GM23338 (cell line): ENCODE data around the gene DTNBP1. TPM values are rescaled to one million over a fixed set of nuclear protein-coding genes. Genes with fewer than 3 reads are reported as not detected.

Experiments used
- ATAC-seq: fragments of 200-7000 bp; cut with Tn5 transposase; 3 replicates; pipeline ENCODE4 v1.9.1; 2020
- DNase-seq: peaks from one replicate; pipeline ENCODE4 v3.0.0-alpha.2; 2015; ENCODE audit warnings: low spot score
- H2AFZ ChIP-seq: fragments of 200-600 bp; sonication (generic); 2 replicates; pipeline ENCODE4 v1.8.0; 2016; ENCODE audit warnings: antibody characterized with exemption, mild to moderate bottlenecking, moderate library complexity
- H3F3A ChIP-seq: fragments of 200-600 bp; sonication (generic); replicated peaks from 2 replicates; pipeline ENCODE4 v1.8.0; 2017; ENCODE audit warnings: antibody characterized with exemption, mixed run types, low read depth
- H3K27ac ChIP-seq: fragments of 200-600 bp; sonication (generic); 2 replicates; pipeline ENCODE4 v1.6.1; 2016; ENCODE audit warnings: low read depth
- H3K27me3 ChIP-seq: fragments of 200-600 bp; sonication (generic); 2 replicates; pipeline ENCODE4 v1.8.0; 2016; ENCODE audit warnings: mild to moderate bottlenecking, mixed run types, moderate library complexity; ENCODE audit not compliant: insufficient read depth
- H3K36me3 ChIP-seq: fragments of 200-600 bp; sonication (generic); 2 replicates; pipeline ENCODE4 v1.8.0; 2016; ENCODE audit warnings: mild to moderate bottlenecking; ENCODE audit not compliant: insufficient read depth
- H3K4me1 ChIP-seq: fragments of 200-600 bp; sonication (generic); 2 replicates; pipeline ENCODE4 v1.8.0; 2016; ENCODE audit warnings: mild to moderate bottlenecking, moderate library complexity; ENCODE audit not compliant: insufficient read depth
- H3K4me2 ChIP-seq: fragments of 200-600 bp; sonication (generic); 2 replicates; pipeline ENCODE4 v1.7.1; 2017; ENCODE audit warnings: mixed run types
- H3K4me3 ChIP-seq: fragments of 200-600 bp; sonication (generic); 2 replicates; pipeline ENCODE4 v1.6.1; 2016; ENCODE audit warnings: mixed run types
- H3K79me2 ChIP-seq: fragments of 200-600 bp; sonication (generic); replicated peaks from 2 replicates; pipeline ENCODE4 v1.8.0; 2017; ENCODE audit warnings: mild to moderate bottlenecking; ENCODE audit not compliant: insufficient read depth
- H3K9me2 ChIP-seq: fragments of 200-600 bp; sonication (generic); 2 replicates; pipeline ENCODE4 v1.8.0; 2017; ENCODE audit not compliant: insufficient read depth
- H4K20me1 ChIP-seq: fragments of 200-600 bp; sonication (generic); replicated peaks from 2 replicates; pipeline ENCODE4 v1.8.0; 2017; ENCODE audit warnings: mild to moderate bottlenecking; ENCODE audit not compliant: insufficient read depth
- H3K27ac Mint-ChIP-seq: 2 replicates; pipeline ENCODE4 v1.8.0; 2020; ENCODE audit warnings: inconsistent platforms, mild to moderate bottlenecking, moderate library complexity, mixed read lengths
- H3K27me3 Mint-ChIP-seq: 3 replicates; pipeline ENCODE4 v1.8.0; 2022; ENCODE audit warnings: low read depth, mild to moderate bottlenecking, moderate library complexity, mixed read lengths, inconsistent platforms; ENCODE audit not compliant: insufficient read depth, poor library complexity
- H3K36me3 Mint-ChIP-seq: 3 replicates; pipeline ENCODE4 v1.8.0; 2021; ENCODE audit warnings: low read depth, mild to moderate bottlenecking, inconsistent platforms, moderate library complexity, mixed read lengths
- H3K4me1 Mint-ChIP-seq: 3 replicates; pipeline ENCODE4 v1.8.0; 2020; ENCODE audit warnings: mild to moderate bottlenecking, inconsistent platforms, mixed read lengths
- H3K4me3 Mint-ChIP-seq: 3 replicates; pipeline ENCODE4 v1.8.0; 2021; ENCODE audit warnings: moderate library complexity, mild to moderate bottlenecking, inconsistent platforms, mixed read lengths
- H3K9me3 Mint-ChIP-seq: 3 replicates; pipeline ENCODE4 v1.8.0; 2020; ENCODE audit warnings: moderate library complexity, mild to moderate bottlenecking, inconsistent platforms, mixed read lengths
- CREB1 ChIP-seq: fragments of 250-450 bp; sonication (Bioruptor Pico); IDR thresholded peaks from 2 replicates; pipeline ENCODE4 v1.5.0; 2020; ENCODE audit warnings: low read depth, mild to moderate bottlenecking, moderate library complexity
- EZH2 ChIP-seq: fragments of 200-600 bp; sonication (generic); IDR thresholded peaks from one replicate; pipeline ENCODE4 v1.8.0; 2017; ENCODE audit warnings: antibody characterized with exemption, mild to moderate bottlenecking, low read depth; ENCODE audit not compliant: unreplicated experiment
- EZH2phosphoT487 ChIP-seq: fragments of 200-600 bp; sonication (generic); IDR thresholded peaks from one replicate; pipeline ENCODE4 v1.8.1; 2018; ENCODE audit warnings: antibody characterized with exemption; ENCODE audit not compliant: unreplicated experiment
- JUNB ChIP-seq: IDR thresholded peaks from one replicate; pipeline ENCODE4 v1.6.1; 2016; ENCODE audit warnings: antibody characterized with exemption; ENCODE audit not compliant: unreplicated experiment
- NANOG ChIP-seq: IDR thresholded peaks from 2 replicates; pipeline ENCODE4 v1.6.1; 2016; ENCODE audit warnings: antibody characterized with exemption, borderline replicate concordance
- ZNF114 ChIP-seq: fragments of 250-450 bp; sonication (Bioruptor Pico); IDR thresholded peaks from 2 replicates; pipeline ENCODE4 v1.5.0; 2020; ENCODE audit warnings: mild to moderate bottlenecking, moderate library complexity
- ZNF331 ChIP-seq: fragments of 250-450 bp; sonication (Bioruptor Pico); IDR thresholded peaks from 2 replicates; pipeline ENCODE4 v1.5.0; 2020; ENCODE audit warnings: low read depth, mild to moderate bottlenecking, moderate library complexity
- polyA plus RNA-seq: library from polyadenylated mRNA; unstranded; fragments of >200 nt; fragmentation: Nextera tagmentation; extraction: Ambion mirVana; gene quantifications from 2 replicates; pipeline ENCODE4 v1.2.1, GENCODE V29; 2016
- total RNA-seq: library from RNA; depleted of rRNA; stranded (reverse); fragments of >200 nt; shearing (Covaris generic); gene quantifications from 2 replicates; pipeline ENCODE4 v1.2.3, GENCODE V29; 2014
- TF ChIP-seq, protein P1 (sequence below), 2 experiments: fragments of 200-600 bp in 1 of 2; sonication (generic) in 1 of 2; conservative IDR thresholded peaks; 2 replicates each; pipeline versions ENCODE4 v1.5.1 to v1.6.1; 2016 to 2017; ENCODE audit warnings: antibody characterized with exemption in 2 of 2, low read depth in 2 of 2, mild to moderate bottlenecking in 2 of 2, moderate library complexity in 1 of 2
- TF ChIP-seq, protein P2 (sequence below): IDR thresholded peaks from one replicate; pipeline ENCODE4 v1.6.1; 2018; ENCODE audit warnings: antibody characterized with exemption; ENCODE audit not compliant: unreplicated experiment
- TF ChIP-seq, protein P3 (sequence below): IDR thresholded peaks from 2 replicates; pipeline ENCODE4 v1.6.1; 2016; ENCODE audit warnings: antibody characterized with exemption

DTNBP1 gene
- total and polyA plus RNA-seq, 2 experiments from 2014 or later, result 12.1 to 20.1 TPM

DNA sequence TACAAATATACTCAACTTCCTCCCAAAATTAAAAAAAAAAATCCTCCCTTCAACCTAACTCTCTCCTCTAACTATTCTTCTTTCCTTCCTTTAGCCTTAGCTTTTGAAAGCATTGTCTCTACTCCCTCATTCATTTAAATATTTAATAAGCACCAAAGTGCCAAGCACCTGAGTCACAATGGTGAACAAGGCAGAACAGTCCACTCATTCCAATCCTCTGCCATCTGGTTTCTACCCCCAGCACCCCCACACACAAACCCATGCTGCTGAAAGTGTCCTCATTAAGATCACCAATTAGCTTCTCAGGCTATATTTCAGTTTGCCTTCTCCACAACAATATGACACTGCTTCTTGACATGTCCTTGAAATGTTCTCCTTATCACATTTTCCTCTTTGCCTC, 76.3 kb downstream of the DTNBP1 start (continued):
- TF ChIP-seq, protein P1, sequence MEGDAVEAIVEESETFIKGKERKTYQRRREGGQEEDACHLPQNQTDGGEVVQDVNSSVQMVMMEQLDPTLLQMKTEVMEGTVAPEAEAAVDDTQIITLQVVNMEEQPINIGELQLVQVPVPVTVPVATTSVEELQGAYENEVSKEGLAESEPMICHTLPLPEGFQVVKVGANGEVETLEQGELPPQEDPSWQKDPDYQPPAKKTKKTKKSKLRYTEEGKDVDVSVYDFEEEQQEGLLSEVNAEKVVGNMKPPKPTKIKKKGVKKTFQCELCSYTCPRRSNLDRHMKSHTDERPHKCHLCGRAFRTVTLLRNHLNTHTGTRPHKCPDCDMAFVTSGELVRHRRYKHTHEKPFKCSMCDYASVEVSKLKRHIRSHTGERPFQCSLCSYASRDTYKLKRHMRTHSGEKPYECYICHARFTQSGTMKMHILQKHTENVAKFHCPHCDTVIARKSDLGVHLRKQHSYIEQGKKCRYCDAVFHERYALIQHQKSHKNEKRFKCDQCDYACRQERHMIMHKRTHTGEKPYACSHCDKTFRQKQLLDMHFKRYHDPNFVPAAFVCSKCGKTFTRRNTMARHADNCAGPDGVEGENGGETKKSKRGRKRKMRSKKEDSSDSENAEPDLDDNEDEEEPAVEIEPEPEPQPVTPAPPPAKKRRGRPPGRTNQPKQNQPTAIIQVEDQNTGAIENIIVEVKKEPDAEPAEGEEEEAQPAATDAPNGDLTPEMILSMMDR (conservative IDR thresholded peaks at IDR 0.05; ENCODE audit: low read depth in 2 of 2), result no peak
- TF ChIP-seq ZNF331 (CRISPR knock-in tag), result no peak

DNA sequence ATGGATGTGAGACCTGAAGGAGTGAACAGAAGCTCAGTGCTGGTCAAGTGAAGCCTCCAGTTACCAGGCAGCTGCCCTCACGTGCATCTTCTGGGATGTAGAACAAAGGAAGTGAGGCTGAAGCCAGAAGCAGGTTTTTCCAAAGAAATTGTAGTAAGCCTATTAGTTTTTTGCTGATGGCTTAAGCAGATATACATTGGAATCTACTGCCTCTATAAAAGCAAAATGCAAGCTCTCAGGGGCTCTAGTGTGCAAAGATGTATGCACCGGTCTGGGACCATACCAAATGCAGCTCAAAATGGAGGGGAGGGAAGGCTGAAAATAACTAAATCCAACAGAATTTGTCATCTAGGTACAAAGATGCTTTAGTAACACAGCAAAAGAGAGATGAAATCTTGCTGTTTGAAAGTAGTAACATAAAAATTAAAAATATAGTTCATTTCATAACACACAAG, 77.0 kb downstream of the DTNBP1 start:
- Mint-ChIP-seq H3K4me3 (no peak overlapping the region), H3K9me3 (no peaks in the 10 kb centered on the region), H3K27ac (no peak overlapping the region), H3K4me1 (peaks cover 12% of the 10 kb centered on the region), H3K36me3 (no peaks in the 10 kb centered on the region), H3K27me3 (no peaks in the 10 kb centered on the region)
- Histone ChIP-seq H3K4me2 (no peak overlapping the region), H4K20me1 (no peaks in the 10 kb centered on the region), H2AFZ (no peak overlapping the region), H3K36me3 (no peaks in the 10 kb centered on the region), H3K27ac (no peak overlapping the region), H3F3A (no peaks in the 10 kb centered on the region), H3K9me2 (no peaks in the 10 kb centered on the region), H3K27me3 (no peaks in the 10 kb centered on the region), H3K4me3 (no peak overlapping the region), H3K79me2 (no peaks in the 10 kb centered on the region), H3K4me1 (peaks cover 5% of the 10 kb centered on the region)
- TF ChIP-seq ZNF114 (no peak), NANOG (no peak), JUNB (no peak), EZH2 (no peak), ZNF331 (CRISPR knock-in tag) (no peak), EZH2phosphoT487 (no peak), CREB1 (no peak)
- TF ChIP-seq, protein P1 (conservative IDR thresholded peaks at IDR 0.05; ENCODE audit: low read depth in 2 of 2), result no peak
- TF ChIP-seq, protein P2, sequence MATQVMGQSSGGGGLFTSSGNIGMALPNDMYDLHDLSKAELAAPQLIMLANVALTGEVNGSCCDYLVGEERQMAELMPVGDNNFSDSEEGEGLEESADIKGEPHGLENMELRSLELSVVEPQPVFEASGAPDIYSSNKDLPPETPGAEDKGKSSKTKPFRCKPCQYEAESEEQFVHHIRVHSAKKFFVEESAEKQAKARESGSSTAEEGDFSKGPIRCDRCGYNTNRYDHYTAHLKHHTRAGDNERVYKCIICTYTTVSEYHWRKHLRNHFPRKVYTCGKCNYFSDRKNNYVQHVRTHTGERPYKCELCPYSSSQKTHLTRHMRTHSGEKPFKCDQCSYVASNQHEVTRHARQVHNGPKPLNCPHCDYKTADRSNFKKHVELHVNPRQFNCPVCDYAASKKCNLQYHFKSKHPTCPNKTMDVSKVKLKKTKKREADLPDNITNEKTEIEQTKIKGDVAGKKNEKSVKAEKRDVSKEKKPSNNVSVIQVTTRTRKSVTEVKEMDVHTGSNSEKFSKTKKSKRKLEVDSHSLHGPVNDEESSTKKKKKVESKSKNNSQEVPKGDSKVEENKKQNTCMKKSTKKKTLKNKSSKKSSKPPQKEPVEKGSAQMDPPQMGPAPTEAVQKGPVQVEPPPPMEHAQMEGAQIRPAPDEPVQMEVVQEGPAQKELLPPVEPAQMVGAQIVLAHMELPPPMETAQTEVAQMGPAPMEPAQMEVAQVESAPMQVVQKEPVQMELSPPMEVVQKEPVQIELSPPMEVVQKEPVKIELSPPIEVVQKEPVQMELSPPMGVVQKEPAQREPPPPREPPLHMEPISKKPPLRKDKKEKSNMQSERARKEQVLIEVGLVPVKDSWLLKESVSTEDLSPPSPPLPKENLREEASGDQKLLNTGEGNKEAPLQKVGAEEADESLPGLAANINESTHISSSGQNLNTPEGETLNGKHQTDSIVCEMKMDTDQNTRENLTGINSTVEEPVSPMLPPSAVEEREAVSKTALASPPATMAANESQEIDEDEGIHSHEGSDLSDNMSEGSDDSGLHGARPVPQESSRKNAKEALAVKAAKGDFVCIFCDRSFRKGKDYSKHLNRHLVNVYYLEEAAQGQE, result no peak
- TF ChIP-seq, protein P3, sequence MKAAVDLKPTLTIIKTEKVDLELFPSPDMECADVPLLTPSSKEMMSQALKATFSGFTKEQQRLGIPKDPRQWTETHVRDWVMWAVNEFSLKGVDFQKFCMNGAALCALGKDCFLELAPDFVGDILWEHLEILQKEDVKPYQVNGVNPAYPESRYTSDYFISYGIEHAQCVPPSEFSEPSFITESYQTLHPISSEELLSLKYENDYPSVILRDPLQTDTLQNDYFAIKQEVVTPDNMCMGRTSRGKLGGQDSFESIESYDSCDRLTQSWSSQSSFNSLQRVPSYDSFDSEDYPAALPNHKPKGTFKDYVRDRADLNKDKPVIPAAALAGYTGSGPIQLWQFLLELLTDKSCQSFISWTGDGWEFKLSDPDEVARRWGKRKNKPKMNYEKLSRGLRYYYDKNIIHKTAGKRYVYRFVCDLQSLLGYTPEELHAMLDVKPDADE, result no peak
- DNase-seq (no peak), ATAC-seq (no peak)
